Activated T-cell treated with anti-CD3 and anti-CD28 coated beads for 1 hour (primary cell): ENCODE data around the gene TMEM39B.
"Not testable (repeated sequence)": the region's sequence is repeated elsewhere in the genome, so short reads cannot be mapped to it uniquely, and the experiment has no call there.

Experiments used
- DNase-seq: peaks from one replicate; pipeline ENCODE4 v3.0.0-alpha.2; 2020; ENCODE audit warnings: low read depth

TMEM39B gene

DNA sequence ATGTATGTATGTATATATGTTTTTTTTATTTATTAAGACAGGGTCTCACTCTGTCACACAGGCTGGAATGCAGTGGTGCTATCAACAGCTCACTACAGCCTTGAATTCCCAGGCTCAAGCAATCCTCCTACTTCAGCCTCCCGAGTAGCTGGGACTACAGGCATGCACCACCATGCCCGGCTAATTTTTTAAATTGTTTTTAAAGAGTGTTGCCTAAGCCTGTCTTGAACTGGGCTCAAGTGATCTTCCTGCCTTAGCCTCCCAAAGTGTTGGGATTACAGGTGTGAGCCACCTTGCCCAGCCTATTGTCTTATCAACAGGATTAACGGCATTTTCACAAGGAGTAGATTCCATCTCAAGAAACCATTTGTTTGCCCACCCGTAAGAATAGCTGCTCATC is 40.7 kb downstream of the TMEM39B start:
- DNase-seq: not testable (repeated sequence)

DNA sequence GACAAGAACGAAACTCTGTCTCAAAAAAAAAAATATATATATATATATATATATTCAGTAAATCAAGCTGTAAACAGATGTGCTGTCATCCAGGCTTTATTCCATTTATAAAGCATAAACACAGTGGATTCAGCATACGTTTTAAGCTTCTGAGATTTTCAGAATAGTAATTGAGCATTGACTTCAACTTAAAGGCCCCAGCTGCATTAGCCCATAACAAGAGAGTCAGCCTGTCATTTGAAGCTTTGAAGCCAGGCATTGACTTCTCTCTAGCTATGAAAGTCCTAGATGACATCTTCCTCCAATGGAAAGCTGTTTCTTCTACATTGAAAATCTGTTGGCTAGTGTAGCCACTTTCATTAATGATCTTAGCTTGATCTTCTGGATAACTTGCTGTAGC is 41.7 kb downstream of the TMEM39B start:
- DNase-seq: no peak

DNA sequence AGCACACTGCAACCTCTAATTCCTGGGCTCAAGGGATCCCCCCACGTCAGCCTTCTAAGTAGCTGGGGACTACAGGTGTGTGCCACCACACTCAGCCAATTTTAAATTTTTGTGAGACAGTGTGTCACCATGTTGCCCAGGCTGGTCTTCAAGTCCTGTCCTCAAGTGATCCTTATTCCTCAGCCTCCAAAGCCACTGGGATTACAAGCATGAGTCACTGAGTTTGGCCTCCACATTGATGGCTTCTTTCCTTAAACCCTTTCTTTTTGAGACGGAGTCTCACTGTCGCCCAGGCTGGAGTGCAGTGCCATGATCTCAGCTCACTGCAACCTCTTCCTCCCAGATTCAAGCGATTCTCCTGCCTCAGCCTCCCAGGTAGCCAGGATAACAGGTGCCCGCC is 42.8 kb downstream of the TMEM39B start:
- DNase-seq: no peak

DNA sequence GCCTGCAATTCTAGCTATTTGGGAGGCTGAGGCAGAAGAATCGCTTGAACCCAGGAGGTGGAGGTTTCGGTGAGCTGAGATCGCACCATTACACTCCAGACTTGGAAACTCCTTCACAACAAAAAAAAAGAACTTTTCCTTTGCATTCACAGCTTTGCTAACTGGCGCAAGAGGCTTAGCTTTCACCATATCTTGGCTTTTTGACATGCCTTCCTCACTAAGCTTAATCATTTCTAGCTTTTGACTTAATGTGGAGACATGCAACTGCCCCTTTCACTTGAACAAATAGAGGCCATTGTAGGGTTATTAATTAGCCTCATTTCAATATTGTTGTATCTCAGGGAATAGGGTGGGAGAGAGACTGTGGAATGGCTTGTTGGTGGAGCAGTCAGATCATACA is 43.8 kb downstream of the TMEM39B start:
- DNase-seq: no peak

DNA sequence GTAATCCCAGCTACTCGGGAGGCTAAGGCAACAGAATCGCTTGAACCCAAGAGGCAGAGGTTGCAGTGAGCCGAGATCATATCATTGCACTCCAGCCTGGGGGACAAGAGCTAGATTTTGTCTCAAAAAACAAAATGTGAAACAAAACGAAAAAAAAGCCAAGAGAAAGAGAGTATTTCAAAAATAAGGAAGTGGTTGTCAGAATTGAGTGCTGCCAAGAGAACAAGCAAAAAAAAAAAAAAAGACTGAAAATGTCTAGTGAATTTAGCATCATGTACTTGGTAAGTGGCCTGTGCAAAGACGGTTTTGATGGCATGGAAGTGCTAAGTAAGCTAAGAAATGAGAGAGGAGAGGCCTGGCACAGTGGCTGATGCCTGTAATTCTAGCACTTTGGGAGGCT is 49.4 kb downstream of the TMEM39B start:
- no peak for DNase-seq

DNA sequence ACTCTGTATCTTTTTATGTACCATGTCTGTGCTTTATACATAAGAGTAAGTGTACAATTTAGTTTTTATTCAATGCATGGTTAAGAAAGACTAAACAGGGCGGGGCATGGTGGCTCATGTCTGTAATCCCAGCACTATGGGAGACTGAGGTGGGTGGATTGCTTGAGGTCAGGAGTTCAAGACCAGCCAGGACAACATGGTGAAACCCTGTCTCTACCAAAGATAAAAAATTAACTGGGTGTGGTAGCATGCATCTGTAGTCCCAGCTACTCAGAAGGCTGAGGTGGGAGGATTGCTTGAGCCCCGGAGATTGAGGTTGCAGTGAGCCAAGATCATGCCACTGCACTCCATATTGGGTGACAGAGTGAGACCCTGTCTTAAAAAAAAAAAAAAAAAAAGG is 50.6 kb downstream of the TMEM39B start:
- DNase-seq: not testable (repeated sequence)

DNA sequence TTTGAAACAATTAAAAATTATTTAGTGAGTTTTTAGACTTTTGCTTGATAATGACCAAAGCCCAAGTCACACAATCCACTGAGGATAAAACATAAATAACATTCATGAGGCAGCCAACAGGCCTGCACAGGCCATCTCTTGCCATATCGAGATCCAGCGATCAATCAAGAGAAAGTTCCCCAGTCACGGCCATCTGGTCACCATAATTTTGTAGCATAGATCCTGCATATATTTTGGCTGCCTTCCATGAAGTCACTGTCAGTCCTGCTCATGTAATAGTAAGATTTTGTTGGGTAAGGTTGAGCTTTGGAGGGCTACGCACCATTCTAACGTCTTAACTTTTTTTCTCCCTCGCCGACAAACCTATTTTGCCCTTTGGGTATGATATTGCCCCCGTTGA is 52.6 kb downstream of the TMEM39B start:
- DNase-seq: no peak

DNA sequence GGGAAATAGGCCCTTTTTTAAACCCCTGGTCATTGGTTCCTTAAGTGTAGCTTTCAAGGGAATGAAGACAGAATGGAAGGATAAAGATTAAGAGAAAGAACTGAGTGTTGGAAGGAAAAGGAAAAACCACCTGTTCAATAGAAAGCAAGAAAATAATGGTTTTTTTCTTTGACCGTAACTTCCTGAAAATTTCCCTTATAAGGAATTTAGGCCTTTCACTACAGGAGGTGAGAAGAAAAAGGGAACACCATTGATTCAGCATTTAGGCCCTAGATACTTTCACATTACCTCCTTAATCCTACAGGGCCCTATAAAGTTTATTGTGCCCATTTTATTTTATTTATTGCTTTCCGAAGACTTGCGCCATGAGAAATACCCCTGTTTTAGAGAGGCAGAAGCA is 54.0 kb downstream of the TMEM39B start:
- DNase-seq: no peak

DNA sequence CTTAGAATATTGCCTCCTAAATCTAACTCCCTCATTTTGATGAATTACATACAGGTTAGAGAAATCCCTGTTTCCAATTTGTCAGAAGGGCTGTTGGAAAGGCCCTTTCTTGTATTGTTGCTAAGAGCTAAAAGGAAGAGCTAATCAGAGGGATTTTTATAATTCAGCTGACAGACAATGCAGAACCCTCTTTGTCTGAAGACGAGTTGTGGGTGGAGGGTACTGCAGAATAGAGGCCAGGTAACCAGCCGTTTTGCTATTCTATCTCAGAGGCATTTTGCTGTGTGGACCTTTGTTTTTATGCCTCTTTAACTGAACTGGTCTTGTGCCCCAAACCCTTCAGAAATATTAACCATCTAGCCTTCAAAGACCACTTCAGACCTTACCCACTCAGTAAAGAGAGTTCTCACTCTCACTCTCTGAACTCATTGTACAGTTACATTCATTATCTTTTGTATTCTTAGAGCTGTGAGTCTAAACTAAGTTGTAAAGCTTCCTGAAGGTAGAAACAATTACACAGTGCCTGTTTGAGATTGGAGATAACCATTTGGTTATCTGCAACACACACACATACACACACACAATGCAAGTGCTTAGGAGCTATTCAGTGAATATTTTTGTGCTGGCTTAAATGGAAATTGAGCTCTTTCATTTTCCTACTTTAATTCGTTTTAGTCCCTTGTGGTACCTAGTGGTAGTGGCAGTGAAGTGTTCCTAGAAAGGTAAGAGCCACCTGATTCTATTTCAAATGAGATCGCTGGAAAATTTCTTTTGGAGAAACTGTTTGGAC is 54.9 kb downstream of the TMEM39B start:
- DNase-seq: no peak

DNA sequence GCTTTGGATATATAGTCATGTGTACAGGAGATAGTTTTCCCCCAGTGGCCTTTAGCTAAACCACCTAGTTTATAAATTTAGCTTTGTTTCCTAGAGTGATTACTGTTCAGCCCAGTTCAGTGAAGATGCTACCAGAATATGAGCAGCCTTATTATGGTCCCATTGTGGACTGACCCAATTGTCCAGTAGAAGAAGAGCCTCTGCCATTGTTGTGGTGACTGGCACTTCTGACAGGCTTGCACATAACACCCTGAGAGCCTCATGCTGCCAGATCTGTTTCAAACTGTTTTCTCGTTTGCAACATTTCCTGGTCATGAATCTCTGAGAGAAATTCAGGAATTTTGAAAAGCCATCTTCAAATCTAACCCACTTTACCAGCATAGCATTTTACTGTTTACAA is 55.7 kb downstream of the TMEM39B start:
- DNase-seq: no peak

DNA sequence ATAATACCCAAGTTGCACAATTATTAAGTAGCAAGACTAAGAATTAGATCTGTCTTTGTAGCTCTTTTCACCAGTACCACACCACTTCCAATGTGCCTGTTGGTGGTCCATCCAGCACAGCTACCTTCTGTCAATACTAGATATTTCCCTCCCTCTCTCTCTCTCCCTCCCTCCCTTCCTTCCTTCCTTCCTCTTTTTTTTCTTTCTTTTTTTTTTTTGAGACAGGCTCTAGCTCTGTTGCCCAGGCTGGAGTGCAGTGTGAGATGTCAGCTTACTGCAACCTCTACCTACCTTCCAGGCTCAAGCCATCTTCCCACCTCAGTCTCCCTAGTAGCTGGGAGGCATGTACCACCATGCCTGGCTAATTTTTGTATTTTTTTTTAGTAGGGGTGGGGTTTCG is 56.2 kb downstream of the TMEM39B start:
- DNase-seq: no peak

DNA sequence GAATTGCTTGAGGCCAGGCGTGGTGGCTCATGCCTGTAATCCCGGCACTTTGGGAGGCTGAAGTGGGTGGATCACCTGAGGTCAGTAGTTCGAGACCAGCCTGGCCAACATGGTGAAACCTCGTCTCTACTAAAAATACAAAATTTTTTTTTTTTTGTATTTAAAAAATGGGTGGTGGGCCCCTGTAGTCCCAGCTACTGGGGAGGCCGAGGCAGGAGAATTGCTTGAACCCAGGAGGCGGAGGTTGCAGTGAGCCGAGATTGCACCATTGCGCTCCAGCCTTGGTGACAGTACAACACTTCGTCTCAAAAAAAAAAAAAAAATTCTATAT is 61.2 kb downstream of the TMEM39B start:
- DNase-seq: not testable (repeated sequence)

DNA sequence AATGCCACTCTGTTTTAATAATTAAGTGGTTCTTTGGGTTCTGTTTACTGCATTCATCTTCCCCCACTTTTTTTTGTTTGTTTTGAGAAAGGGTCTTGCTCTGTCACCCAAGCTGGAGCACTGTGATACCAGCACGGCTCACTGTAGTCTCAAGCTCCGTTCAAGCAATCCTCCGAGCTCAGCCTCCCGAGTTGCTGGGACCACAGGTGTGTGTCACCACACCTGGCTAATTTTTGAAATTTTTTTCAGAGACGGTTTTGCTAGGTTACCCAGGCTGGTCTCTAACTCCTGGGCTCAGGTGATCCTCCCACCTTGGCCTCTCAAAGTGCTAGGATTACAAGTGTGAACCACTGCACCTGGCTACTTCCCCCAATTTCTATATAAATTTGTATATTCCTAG is 64.4 kb downstream of the TMEM39B start:
- DNase-seq: no peak

DNA sequence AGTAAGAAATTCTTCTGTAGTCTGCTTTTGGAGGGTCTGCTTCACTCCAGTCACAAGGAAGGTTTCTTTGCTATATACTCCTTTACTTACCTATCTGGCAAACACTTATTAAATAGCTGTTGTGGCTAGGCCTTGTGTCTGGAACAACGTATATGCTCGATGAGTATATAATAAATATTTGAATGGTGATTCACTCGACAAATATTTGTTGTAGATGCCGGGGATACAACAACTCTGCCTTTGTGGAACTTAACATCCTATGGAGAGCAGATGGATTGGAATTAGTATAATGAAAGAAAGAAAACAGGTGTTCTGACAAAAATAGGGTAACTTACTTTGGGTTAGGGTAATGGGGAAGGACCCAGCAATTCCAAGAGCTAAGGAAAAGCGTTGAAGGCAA is 66.2 kb downstream of the TMEM39B start:
- DNase-seq: no peak

DNA sequence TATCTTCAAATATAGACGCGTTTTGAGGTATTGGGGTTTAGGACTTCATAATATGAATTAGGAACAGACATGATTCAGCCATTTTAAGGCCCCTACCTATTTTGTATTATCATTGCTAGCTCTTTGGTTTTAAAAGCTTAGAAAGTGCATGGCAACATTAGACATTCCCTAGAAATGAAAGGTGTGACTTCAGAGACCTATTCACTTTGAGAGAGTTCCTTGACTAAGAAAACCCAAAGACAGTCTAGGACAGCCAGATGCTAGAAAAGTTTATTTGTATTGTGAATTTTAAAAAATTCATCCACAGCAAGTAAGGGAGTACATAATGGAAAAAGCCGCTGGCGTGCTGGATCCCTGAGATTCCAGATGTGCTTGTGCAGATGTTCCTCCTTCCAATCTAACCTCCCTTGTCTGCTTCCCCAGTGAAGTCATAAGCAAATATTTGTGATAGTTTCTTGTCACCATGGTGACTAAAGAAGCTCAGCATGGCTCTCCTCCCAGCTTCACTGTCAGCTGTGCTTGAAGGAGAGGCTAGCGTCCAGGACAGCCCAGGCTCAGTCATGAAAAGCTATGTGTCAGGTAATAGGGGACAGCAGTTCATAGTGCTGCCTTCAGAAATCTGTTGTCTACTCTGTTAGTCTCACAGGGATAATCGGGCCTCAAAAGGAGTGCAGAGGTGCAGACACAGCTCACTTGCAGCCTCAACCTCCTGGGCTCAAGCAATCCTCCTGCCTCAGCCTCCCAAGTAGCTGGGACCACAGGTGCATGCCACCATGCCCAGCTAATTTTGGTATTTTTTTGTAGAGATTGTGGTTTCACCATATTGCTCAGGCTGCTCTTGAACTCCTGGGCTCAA is 69.9 kb downstream of the TMEM39B start:
- DNase-seq: no peak

DNA sequence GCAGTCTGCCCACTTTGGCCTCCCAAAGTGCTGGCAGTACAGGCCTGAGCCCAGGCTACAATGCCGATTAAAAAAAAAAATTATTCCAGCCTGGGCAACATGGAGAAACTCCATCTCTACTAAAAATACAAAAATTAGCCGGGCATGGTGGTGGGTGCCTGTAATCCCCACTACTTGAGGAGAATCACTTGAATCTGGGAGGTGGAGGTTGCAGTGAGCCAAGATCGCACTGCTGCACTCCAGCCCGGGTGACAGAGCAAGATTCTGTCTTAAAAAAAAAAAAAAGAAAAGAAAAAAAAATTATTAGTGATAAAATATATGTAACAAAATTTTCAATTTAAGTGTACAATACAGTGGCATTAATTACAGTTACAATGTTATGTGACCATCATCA is 70.6 kb downstream of the TMEM39B start:
- DNase-seq: not testable (repeated sequence)

DNA sequence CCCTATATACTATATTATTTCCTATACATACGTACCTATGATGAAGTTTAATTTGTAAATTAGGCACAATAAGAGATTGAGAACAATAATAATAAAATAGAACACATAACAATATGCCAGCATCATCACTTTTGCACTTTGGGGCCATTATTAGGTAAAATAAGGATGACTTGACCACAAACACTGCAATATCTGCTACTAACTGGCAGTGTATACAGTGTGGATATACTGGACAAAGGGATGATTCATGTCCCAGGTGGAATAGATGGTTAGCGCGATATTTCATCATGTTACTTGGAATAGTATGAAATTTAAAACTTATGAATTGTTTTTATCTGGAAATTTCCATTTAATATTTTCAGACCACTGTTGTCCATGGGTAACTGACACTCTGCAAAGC is 71.3 kb downstream of the TMEM39B start:
- no peak for DNase-seq

DNA sequence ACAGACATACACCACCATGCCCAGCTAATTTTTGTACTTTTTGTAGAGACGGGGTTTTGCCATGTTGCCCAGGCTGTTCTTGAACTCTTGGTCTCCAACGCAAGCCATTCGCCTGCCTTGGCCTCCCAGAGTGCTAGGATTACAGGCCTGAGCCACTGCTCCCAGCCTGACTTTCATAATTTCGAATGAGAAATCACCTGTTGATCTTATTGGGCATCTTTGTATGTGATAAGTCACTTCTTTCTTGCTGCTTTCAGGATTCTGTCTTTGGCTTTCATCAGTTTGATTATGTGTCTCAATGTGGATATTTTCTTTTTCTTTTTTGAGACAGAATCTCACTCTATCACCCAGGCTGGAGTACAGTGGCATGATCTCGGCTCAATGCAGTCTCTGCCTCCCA is 75.1 kb downstream of the TMEM39B start:
- not testable (repeated sequence) for DNase-seq

DNA sequence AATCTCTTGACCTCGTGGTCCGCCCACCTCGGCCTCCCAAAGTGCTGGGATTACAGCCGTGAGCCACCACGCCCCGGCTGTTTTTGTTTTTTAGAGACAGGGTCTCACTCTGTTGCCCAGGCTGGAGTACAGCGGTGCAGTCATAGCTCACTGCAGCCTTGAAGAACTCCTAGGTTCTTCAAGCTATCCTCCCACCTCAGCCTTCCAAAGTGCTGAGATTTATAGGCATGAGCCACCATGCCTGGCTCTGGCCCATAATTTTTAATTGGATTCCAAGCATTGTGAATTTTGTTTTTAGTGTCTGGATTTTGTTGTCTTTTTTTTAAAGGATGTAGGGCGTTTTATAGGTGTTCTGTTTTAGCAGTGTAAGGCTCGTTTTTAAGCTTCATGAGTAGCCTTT is 78.1 kb downstream of the TMEM39B start:
- no peak for DNase-seq

DNA sequence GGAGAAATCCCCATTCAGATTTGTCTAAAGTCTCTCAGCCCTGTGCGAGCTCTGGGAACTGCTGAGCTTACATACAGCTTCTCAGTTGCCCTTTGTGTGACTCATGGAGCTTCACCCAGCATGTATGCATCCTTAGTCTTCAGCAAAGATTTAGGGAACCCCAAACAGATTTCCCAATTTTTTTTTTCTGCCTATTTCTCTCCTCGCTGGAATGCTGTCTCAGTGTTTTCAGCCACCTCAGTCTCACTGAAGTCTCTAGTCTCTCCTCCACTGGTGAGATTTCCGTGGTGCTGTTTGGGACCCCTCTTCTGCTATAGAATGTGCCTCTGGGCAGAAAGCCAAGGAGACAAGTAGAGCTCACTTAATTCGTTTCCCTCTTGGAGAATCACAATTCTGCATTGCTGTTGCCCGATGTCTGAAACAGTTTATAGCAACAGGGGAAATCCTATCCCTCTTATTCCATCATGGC is 78.6 kb downstream of the TMEM39B start:
- no peak for DNase-seq
